ENCODE results near the gene CD6.

GRCh38 chr11:60939301-60939700, 32.2 kb upstream of the CD6 start:
- TF ChIP-seq CTCF (IDR thresholded peaks at IDR 0.05): no peak
- TF ChIP-seq POLR2A (IDR thresholded peaks at IDR 0.05): no peak

Measured in lower leg skin (tissue), 3 donors.